ENCODE results near the gene HHATL.

Gene HHATL, protein sequence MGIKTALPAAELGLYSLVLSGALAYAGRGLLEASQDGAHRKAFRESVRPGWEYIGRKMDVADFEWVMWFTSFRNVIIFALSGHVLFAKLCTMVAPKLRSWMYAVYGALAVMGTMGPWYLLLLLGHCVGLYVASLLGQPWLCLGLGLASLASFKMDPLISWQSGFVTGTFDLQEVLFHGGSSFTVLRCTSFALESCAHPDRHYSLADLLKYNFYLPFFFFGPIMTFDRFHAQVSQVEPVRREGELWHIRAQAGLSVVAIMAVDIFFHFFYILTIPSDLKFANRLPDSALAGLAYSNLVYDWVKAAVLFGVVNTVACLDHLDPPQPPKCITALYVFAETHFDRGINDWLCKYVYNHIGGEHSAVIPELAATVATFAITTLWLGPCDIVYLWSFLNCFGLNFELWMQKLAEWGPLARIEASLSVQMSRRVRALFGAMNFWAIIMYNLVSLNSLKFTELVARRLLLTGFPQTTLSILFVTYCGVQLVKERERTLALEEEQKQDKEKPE

DNA sequence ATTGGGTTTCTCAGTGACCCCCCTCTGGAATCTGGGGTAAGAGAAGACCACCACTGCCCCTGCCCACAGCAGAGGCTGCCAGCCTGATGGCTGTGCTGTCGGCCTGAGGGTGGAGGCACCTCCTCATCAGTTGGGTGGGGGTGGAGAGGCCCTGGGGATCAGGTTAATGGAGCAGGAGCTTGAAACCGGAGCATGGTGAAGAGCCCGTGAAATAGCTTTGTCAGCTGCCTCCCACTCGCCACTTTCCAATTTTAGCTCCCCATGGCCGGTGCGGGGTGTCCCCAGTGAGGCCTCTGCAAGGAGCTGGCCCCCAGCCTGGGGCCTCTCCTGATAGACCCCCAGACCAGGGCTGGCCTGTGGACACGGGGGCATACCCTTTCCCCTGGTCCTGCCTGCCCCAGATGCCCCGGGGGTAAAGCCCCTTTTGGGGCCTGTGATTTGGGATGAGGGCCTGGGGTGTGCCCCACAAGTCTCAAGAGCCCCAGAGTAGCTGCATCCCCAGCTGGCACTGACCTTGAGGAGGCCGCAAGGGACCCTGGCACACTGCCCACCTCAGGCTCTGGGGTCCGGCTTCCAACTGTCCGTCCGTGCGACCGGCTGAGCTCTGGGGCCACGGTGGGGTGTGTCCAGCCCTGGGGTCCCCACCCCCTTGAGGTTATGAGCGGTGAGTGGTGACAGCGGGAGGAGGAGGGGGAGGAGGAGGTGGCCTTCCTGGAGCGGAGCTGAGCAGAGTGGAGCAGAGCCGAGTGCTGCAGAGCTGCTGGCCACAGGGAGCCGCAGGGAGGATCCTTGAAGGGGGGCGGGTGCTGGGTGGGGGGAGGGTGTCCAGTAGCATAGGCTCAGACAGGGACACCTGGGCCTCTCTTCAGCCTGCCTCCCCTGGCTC, at the start of gene HHATL:
TSS of gene HHATL (minus strand) at position 733 of the 886 bp plus-strand sequence. CDS start 1,972 bp downstream, outside the sequence.
- no peak for DNase-seq

DNA sequence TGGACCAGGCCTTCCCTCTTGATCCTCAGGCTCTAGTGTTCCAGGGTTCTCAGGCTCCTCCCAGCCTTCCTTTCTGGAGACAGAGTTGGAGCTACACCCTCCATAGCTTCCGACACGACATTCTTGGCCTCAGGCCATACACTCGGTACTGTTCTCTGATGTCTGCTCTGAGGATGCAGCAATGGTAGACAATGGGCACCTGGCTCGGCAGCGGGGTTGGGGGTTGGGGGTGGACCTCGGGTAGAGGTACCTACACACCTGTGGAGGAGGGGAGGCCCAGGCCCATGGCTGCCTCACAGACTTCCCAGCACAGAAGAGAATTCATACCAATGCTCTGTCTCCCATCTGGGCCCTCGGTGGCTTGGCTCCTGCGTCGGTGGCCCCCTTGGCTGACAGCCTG, 49.0 kb upstream of the HHATL start:
- DNase-seq = no peak

DNA sequence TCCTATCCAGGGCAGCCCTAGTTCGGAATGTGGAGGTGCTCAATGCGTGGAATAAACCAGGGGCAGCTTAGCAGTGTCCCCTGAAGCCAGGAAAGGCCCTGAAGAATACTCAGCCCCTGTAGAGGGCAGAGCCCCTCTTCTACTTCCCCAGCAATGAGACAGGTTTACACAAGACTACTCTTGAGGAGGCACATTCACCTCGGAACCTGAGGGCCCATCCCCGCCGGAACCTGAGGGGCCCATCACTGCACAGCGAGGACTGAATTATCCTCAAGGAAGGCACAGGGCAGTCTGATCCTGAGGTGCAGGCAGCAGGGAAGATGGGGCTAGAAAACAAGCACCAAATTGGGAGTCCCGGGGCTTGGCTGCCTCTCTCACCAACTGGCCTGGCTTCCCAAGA, 48.2 kb upstream of the HHATL start:
- DNase-seq = no peak

DNA sequence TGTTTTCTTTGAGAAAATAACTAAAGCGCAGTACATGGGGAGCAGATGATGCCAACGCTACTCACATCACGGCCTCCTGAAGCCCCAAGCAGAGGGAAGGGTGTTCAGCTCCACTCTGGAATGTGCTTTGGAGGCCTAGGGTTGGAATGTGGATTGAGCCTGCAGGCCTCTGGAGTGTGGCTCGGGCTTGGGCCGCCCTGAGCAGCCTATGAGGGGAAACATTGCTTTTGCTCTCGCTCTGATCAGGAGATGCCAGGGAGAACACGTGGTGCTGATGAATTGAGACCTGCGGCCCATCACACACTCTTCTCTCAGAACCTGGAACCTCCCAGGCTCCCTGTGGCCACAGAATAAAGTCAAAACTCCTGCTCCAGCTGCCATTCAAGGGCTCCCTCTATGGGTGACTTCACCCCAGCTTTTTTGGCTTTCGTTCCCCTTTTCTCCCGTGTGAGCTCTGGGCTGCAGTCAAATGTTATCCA, 47.2 kb upstream of the HHATL start:
- DNase-seq = no peak

DNA sequence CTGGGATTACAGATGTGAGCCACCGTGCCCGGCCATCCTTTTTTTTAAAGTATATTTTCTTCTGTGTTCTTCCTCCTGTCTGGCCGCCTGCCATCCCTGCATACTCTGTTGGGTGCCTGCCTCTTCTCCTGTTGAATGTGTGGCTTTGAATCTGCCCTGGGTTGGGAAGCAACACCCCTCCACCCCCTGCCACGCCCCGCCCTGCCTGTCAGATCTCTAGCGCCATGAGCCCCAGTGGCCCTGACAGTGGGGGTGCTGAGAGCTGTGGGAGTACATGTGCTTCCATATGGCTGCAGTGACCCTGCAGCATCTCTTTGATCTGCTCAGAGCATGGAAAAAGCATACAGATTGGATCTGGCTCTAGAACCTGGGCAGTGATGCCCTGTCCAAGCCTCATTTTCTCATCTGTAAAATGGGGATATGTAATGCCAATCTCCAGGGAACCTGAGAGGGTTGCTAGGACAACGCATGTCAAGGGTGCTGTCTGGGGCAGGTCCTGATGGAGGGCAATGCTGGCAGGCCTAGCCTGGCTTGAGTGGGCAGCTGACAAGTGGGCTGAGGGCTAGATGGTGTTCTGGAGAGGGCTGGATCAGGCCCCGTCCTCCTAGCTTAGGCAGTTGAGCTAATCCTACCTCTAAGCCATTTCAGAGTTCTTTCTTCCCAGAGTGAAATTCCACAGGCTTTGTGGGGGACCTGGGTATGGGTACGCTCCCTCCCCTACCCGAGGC, 46.6 kb upstream of the HHATL start:
- DNase-seq = no peak

DNA sequence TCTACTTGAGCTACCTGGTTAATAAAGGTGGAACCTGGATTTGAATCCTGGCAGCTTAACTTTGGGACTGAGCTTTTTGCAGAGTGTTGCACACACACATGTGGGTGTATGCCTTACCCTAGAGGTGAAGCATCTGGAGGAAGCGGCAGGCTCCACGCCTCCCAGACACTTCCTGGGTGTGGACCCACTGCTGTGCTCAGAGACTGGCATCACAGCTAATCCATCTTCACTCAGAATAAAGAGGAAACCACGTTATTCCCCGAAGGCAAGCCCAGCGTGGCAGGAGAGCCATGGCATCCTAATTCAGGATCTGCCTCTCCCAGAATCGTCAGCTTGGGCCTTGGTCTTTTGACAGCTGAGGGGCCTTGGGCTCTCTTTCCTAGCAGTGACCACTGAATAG, 45.0 kb upstream of the HHATL start:
- no peak for DNase-seq

DNA sequence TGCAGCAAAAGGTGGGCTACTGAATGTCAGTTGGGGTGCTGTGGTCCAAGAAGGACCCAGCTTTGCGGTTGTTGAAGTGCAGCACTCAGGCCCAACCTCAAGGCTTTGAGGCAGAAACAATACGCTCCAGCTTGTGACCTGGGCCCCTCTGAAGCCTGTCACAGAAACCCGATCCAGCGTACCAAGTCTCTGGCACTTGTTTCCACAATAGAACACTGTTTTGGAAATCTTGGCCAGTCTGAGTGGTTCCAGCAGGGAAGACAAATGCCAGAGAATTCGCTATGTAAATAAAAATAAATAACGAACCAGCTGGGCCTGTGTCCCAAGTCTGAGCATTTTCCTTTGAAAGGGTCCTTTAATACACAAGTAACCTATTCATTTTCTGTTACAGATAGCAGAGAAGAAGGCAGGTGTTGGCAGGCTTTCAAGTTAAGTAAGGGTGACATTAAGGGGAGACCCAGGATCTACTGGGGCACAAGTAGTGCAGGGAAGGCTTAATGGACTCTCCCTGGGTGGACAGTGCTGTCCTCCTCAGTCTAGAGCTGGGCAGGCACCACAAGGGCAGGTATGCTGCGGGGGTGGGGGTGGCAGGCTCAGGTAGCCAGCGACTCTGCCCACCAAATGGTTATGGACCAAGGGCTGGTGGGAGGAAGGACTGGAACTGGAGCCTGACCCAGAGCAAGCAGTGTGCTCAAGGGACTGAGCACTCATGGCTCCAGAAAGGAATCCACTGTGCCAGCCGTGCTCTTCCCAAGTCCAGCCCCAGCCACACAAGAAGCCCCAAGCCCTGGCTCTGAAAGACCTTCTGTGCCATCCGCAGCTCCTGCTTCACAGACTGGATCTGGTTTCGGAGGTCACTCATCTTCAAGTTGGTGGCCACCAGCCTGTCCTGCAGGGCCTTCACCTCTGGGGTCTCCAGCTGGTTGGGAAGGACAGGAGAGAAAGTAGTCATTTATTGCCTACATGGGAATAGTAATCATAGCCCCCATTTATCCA, 44.2 kb upstream of the HHATL start:
- DNase-seq = no peak

DNA sequence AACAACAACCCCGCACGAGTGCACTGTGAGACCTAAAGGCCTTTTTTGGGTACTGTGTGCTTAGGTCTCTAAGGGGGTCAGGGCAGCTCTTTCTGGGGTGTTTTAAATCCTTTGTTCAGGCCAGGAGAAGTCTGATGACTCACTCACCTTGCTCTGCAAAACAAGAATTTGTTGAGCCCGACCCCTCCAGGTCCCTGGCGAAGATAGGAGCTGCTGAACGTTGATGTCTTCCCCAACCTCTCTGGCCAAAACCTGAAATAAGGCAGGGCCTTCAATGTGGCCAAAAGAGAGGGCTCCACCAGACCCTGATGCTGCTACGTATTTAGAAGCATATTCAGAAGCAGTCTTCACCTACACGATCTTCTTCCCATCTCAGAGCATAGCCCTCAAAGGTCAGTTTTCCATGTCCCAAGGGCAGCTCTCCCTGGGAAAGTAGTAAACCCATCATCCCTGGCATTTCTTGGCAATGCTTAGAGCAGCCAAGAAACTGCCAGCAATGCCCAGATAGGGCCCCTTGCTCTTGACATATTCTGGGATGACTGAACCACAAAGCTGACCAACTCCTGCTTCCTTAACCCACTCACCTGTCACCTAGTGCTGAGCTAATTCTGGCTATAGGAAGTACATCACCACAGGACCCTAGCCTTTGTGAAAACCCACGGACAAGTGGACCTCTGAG, 43.3 kb upstream of the HHATL start:
- DNase-seq = no peak

DNA sequence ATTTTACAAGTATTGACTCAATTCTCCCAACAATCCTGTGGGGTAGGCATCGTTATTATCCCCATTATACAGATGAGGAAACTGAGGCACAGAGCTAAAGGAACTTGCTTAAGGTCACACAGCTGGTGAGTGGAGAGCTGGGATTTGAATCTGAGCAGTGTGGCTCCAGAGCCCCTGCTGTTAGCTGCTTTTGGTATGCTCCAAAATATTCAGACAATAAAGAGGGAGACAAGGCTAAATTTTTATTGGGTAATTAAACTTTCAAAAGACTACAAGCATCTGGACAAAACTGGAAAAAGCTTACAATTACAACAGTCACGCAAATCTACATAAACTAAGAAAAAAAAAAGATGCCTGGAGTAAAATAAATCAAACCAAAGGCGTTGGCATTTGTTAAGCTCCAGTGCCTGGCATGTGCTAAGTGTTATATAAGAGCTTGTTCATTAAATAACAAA, 42.7 kb upstream of the HHATL start:
- DNase-seq = no peak

DNA sequence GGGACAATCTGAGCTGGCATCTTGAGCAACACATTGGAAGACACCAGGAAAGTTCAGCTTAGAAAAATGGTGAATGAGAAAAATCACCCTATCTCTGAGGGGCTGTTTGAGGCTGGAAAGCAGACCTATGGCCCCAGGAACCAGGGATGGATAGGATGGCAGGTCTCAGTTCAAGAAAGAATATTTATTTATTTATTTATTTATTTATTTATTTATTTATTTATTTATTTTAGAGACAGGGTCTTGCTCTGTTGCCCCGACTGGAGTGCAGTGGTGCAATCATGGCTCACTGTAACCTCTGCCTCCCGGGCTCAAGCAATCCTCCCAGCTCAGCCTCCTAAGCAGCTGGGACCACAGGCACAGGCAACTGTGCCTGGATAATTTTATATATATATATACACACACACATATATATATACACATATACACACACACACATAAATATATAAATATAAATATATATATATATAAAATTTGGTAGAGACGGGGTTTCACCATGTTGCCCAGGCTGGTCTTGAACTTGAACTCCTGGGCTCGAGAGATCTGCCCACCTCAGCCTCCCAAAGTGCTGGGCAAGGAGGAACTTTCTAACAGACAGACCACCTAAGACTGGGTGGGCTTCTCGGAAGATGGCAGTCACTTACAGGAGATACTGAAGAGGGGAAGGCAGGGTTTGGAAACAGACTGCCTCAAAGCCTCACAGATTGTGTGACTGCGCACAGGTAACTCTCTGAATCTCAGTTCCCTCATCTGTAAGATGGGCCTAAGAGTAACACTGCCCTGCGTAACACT, 40.8 kb upstream of the HHATL start:
- DNase-seq = no peak

DNA sequence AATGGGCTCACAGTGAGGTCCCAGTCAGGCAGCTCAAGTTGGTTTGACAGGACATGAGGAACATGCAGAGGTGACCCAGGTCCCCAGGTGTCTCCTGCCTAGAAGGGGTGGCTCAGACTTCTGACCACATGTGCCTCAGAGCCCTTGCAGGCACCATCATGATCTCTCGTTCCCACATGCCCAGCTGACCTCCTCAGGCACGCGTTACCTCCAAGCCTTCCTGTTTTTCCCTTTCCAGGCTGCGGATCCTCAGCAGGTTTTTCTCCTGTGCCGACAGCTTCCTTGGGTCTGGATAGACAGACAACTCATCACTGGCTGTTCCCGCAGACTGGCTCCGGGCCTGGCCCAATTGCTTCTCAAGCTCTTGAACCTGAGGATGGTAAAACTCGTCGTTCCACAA, 40.1 kb upstream of the HHATL start:
- DNase-seq = no peak

DNA sequence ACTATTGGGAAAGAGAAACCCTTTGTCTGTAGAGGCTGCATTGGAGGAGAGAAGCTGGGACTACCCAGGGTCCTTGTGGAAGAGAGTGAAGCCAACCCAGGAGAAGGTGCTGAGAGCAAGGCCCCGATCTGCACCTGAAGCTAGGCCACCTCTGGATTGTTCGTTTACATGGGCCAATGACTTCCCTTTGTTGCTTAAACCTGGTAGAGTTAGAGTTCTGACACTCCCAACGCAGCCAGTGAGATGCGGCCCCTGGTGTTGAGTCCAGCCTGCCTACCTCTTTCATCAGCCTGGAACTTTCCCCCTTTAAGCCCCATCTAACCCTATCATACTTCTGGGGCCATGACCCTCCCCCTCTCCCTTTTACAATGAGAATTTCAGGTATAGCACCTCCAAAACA, 39.7 kb upstream of the HHATL start:
- DNase-seq = no peak

DNA sequence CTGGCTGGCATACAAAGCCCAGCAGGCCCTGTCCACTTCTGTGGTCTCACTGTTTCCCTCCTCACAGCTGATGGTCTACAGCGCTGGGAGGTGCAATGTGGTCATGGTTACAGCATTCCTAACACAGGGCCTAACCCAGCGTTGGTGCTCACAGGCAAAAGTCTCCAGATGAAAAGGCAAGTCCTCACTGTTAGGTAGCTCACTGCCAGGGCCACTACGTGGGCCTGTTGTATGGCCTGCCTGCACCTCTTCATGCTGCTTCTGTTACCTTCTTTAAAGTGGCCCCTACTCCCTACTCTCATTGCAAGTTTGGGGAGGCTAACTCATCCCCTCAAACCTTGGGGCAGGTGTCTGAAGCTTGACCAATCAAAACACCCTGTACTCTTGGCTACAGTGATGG, 39.2 kb upstream of the HHATL start:
- DNase-seq = no peak

DNA sequence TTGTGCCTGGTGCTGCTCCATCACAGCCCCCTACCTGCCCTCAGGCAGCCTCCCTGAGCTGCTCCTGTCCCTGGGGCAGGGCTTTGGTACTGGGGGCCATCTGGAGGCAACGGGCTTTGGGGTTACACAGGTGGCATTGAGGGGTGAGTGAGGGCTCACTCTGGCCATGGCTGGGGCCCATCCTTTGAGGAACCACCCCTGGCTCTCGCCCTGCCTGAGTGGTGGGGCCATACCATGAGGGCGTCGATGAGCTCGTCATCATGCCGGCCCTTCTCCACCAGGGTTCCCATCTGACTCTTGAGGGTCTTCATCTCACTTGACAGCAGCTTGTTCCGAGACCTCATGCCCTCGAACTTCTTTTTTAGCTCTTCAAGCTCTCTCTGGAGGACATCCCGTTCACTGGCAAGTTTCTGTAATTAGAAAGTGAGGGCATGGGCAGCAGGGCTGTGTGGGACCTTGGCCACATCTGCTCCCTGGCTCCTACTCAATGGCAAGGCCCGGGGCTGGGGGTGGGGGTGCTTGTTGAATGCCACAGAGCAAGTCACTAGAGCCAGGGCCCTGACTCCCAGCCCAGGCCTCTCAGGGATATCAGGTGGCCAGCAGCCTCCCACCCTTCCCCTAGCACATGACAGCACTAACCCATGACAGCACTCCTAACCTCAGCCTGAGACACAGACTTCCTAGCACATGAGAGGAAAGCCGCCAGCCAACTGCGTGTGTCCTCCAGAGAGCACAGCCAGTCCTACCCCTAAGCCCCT, 37.0 kb upstream of the HHATL start:
- DNase-seq = no peak

DNA sequence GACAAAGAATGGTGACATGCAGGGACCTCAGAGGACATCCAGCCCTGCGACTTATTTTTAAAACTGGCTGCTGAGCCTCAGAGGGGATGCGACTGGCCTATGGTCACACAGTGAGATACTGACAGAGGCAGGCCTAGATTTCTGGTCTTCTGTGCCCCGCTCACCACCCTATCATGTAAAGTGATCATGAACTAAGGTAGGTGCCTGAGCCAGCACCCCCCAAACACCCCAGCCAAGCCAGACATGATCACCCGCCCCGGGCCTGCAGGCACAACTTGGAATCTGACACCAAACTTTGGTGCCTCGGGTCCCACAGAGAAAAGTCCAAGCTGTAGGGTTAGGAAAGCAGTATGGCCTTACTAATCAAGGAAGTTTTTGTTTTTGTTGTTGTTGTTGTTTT, 33.9 kb upstream of the HHATL start:
- no peak for DNase-seq

DNA sequence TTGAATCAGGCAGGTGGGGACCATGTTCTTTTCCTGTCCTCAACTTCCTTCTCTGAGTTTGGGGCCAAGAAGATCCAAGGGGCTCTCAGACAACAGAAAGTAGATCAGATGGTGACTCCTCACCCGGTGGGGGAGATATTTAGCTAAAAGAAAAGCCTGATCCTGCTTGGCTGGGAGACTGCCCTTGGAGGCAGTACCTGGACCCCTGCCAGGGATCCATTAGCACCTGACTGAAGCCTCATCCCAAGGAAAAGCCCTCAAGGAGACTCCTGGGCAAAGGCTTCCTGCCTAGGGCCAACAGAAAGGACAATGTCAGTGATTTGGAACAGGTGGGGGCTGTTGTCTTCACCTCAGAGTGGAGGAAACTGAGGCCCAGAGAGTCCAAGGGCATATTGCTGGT, 33.5 kb upstream of the HHATL start:
- DNase-seq = no peak

DNA sequence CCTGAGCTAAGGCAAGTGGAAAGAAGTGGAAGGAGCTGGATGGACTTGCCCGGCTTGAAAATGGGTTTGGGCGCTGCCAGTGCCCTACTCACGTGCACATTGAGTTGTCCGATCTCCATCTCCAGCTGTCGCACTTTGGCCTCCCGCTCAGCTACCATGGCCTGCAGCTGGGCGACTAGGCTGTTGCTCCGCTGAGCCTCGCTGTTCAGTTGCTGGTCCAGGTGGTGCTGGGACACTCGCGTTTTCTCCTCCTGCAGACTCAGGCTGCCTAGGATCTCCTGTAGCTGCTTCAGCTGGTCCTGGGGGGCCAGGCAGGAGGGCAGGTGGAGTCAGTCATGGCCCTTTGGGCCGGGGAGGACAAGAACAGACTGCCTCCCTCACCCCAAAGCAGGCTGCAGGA, 33.0 kb upstream of the HHATL start:
- no peak for DNase-seq

DNA sequence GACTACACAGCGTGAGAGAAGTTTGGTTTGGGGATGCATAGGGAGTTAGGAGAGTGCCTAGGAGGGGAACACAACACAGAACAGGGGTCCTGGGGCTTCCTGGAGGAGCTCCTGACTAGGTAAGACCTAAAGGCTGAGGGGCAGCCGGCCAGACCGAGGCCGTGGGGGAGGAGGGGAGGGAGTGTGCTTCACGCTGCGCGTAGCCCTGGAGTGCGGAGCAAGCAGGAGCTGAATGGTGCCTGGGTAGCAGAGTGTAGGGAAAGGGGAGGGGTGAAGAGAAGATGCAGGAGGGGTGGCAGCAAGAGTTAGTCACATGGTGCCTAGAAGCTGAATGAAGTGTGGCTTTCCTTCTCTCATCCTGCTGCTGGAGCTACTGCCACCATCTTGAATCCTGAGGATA, 32.4 kb upstream of the HHATL start:
- DNase-seq = no peak

DNA sequence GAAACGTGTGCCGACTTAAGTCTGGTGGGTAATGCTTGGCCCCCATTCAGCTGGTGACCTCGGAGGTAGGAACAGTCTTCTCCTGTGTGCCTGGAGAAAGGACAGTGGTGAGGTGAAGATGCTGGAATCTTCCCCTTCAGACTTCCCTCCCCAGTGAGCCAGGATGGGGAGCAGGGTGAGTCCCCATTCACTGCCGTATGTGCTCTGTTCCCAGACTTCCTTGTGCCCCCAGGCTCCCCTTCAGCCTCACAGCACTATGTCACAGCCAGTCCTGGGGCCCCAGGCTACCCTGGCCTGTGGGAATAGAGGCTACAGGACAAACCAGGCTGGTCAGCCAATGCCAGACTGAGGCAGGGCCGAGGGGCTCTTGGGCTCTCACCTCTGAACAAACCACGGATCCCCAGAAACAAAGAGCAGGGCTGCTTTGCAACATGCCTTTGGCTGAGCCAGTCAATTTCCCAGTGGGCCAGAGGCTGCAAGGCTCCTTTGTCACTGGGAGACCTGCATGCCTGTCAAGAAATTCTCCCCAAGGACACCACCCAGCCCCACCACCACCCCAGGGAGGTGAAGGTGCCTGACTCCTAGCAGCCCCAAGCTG, 31.8 kb upstream of the HHATL start:
- DNase-seq = no peak

Data from DMS 273 treated with DMSO at 0.1 percent for 48 hours (cell line).